Upper lobe of left lung (tissue), 4 donors: ENCODE measurements around the gene CST6.

Source experiments
- POLR2A ChIP-seq, 4 donors: fragments of 450-650 bp; IDR thresholded peaks; one replicate each; pipeline ENCODE4 v1.5.1; 2016 to 2017; ENCODE audit warnings: antibody characterized with exemption in 4 of 4, mild to moderate bottlenecking in 2 of 4
- TF ChIP-seq, protein P1 (sequence below), 6 experiments: fragments of 450-650 bp in 4 of 6; fragments of 200-600 bp in 2 of 6; sonication (generic) in 2 of 6; IDR thresholded peaks; one replicate each; pipeline ENCODE4 v1.5.1; 2016 to 2019; ENCODE audit warnings: antibody characterized with exemption in 6 of 6

DNA sequence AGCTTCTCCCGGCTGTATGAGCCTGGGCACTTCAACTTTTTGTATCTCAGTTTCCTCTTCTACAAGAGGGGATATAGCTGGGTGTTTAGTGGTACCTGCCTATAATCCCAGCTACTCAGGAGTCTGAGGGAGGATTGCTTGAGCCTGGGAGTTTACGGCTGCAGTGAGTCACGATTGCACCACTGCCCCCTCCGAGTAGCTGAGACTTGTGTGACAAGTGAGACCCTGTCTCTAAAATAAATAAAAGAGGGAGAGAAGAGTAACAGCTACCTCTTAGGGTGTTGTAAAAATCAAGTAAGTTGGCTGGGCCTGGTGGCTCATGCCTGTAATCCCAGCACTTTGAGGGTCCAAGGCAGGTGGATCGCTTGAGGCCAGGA lies 24.5 kb downstream of the CST6 start:
- TF ChIP-seq, protein P1, sequence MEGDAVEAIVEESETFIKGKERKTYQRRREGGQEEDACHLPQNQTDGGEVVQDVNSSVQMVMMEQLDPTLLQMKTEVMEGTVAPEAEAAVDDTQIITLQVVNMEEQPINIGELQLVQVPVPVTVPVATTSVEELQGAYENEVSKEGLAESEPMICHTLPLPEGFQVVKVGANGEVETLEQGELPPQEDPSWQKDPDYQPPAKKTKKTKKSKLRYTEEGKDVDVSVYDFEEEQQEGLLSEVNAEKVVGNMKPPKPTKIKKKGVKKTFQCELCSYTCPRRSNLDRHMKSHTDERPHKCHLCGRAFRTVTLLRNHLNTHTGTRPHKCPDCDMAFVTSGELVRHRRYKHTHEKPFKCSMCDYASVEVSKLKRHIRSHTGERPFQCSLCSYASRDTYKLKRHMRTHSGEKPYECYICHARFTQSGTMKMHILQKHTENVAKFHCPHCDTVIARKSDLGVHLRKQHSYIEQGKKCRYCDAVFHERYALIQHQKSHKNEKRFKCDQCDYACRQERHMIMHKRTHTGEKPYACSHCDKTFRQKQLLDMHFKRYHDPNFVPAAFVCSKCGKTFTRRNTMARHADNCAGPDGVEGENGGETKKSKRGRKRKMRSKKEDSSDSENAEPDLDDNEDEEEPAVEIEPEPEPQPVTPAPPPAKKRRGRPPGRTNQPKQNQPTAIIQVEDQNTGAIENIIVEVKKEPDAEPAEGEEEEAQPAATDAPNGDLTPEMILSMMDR (IDR thresholded peaks at IDR 0.05), result no peak
- no peak for TF ChIP-seq POLR2A (IDR thresholded peaks at IDR 0.05)
